GM18909 (cell line): ENCODE data around the gene HLCS.

Source experiments
- ATAC-seq: cut with Tn5 transposase; IDR thresholded peaks from one replicate; pipeline ENCODE4 v1.9.1; 2021; ENCODE audit warnings: mild to moderate bottlenecking; ENCODE audit not compliant: unreplicated experiment, poor library complexity

Gene HLCS

DNA sequence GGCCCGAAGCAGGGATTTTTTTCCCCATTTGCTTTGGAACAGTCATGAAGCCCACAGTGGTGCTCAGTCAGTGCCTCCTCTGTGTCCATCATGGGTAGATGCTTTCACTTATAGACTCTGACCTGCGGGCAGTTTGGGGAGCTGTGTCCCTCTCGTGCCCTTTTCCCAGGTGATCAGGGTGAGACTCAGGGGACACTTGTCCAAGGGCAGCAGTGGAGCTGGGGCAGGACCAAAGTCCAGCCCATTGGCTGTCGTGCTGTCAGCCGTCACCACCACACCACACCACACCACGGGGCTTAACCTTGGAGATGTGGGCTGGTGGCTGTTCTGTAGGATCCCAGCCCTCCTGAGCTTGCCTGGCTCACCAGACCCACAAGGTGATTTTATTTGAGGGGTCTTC lies 232.6 kb downstream of the HLCS start:
- no peak for ATAC-seq

DNA sequence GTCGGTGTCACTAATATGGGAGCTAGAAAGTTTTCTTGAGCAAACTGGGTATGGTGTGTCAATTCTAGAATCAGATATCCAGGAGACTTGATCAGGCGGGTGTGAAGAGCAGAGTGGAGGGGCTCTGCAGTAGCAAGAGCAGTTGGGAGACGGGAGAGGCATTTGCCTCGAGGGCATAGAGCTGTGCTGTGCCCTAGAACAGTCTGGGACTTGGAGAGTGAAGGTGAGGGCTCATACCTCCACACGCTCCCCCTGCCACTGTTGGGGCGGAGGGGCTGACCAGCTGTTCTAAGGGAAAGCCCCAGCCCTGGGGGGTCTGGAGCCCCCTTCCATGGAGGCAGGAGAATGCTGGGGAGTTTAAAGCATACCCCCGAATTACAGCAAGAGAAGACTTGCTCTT lies 233.7 kb downstream of the HLCS start:
- ATAC-seq = no peak

DNA sequence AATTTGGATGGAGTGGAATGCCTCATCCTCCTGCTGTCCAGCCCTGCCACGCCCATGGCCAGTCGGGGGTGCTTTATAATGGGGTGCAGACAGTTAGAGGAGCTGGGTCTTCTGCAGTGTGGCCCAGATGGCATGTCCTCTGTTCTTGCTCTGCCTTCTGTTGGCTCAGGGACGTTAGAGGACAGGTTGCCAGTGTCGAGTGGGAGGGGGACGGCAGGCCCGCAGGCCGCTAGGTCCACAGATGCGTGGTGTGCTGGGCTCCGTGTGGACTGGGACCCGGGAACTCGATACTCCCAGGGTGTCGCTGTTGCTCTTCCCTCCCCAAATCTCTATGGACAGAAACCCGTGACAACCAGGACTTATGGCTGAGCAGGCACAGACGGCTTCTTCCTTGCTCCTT lies 234.3 kb downstream of the HLCS start:
- ATAC-seq = no peak

DNA sequence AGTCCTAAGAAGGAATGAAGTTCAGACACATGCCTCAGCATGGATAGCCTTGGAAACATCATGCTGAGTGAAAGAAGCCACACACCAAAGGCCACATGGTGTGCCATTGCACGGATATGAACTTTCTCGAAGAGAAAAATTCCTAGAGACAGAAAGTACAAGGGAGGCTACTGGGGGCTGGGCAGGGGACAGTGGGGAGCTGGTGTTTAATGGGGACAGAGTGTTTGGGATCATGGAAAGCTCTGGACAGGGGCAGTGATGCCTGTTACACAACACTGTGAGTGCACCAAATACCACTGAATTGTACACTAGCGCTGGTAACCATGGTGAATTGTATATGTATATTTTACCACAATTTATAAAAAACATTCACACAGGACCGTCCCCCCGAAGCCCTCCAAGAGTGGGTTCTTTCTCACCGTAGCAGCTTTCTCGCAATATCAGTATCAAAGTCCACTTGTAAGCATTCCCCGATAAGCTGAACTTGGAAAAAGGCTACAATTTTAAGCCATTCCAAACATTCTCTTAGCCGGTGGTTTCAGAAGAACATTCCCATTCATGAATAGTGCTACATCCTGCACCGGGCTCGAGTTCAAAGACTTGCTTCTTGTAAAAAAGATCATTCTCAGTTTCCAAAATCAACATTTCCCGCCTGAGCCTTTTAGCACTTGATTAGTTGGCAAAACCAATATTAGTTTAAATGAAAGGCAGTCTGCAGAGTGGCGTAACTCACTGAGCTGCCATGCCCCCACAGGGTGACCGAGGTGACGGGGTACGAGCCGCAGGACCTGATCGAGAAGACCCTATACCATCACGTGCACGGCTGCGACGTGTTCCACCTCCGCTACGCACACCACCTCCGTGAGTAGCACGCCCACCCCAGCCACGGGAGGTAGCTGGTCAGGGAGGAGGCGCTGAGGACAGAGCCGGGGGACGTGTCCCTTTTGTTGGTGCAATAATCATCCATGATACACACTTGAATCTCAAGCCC lies 235.9 kb downstream of the HLCS start:
- ATAC-seq = no peak

DNA sequence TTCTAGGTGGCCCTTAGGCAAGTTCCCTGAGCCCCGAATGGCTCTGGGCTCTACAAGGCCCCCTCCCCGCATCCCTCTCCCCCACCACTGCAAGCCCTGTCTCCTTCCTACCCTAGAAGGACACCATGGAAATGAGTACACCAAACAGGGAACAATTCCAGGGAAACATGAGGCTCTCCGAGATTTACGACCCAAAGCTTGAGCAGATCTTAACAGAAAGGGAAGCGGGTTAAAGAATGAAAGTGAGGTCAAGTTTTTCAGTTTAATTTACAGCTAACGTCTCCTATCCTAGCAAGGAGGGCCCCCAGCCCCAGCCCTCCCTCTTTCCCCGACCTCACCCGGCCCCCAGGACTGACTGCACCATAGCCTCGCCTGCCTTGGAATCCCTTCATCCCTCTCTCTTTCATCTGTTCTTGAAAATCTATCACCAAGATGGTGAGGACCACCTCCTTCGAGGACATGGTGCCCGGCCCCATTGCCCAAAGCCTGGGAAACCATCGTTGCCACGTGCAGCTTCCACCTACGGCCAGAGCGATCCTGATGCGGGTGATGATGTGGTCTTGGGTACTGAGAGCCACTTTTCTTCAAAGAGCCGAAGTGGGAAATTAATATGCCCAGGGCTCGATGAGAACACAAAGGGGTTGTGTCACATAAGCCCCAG lies 237.0 kb downstream of the HLCS start:
- ATAC-seq = no peak

DNA sequence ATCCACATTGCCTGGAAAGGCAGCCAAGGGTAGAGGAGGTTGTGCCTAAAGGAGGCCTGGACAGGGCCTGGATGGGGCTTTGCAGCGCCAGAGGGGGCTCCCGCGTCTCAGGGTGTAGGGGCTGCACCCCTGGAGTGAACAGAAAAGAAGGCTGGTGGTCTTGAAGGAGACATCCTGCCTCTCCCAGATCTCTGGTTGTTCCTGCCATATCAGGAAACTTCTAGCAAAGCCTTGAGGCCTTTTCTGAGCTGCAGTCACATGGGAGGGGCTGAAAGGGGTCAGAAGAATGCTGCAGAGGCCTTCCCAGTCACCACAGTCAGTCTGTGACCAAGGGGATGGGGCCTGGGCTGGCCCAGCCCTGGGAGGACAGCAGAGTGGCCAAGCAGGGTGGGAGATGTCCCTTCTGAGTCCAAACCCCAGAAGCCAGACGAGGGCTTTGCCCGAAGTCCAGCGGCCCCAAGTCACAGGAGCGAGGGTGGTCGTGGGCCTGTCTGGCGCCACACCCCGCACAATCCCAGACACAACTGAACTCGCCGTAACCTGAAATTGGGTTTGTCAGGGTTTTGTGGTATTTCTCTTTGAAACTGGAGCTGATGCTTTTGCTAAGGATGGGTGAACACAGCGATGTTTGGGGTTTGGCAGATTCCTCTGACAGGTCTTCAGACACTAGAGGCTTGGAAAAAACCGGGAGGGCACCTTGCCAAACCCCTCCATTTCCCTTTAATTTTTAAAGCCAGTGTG lies 237.9 kb downstream of the HLCS start:
- no peak for ATAC-seq

DNA sequence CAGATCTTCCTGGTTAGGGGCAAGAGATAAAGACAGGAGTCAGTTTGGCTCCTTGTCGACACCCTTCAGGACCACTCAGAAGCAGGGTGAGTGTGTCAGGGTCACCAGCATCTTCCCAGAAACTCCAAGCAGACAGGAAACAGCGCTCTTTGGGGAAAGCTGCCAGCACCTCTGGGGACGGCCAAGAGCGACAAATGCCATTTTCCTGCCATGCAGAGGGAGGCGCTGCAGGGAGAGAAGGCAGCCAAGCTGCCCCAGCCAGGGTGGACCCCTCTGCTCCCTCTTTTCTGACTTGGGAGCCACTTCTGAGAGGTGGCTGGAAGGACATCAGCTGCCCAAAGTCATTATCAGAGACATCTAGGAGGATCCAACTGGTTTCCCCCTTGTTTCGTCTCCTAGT lies 238.6 kb downstream of the HLCS start:
- no peak for ATAC-seq

DNA sequence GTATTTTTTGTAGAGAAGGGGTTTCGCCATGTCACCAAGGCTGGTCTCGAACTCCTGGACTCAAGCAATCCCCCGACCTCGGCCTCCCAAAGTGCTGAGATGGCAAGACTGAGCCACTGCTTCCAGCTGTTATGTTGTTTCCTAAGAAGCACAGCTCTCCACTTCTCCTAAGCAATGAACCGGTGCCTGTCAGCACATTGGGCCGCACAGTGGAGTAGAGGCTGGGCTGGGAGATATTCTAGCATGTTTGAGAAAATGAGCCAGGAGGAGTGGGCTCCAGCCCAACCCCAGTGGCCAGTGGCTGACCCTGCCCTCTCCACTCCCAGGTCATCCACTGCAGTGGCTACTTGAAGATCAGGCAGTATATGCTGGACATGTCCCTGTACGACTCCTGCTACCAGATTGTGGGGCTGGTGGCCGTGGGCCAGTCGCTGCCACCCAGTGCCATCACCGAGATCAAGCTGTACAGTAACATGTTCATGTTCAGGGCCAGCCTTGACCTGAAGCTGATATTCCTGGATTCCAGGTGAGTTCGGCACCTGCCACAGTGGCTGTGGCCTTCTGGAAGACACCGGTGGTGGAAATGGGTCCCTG lies 240.6 kb downstream of the HLCS start:
- ATAC-seq = no peak

DNA sequence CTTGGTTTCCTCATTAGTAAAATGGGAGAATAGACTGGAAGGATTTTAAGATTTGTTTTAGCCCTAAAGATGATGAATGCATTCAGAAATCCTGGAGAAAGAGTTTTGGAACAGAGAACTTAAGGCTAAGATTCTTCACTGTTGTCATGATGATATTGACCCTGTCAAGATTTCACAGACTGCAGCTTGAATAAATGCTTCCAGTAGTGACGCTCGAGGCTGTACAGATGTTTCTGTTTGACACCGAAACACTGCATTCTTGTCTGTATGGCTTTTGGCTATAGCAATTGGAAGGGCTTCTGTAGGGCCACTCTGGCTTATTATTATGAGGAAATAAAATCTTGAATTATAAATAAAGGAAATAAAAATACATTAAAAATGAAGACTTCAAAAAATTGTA lies 241.8 kb downstream of the HLCS start:
- no peak for ATAC-seq

DNA sequence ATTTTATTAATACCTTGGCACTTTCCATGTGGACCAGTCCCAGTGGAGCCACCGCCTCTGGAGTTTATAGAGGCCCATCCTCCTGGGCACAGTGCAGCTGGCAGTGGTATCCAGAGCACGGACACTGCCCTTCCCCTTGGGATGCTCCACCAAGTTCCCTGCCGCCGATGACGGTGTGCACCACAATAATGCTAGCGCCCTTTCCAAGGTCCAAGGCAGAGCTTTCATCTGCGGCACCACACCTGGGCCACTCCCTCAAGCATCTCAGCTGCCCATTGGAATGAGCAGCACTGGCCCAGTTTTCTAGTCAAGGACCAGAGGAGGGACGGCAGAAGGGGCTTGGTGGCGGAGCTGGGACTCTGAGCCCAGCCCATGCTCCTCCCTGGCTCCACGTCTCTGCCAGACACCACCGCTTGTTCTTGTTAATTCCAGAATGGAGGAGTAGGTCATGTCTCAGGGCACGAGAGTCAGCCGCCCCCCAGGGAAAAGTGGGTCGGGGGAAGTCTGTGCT lies 243.0 kb downstream of the HLCS start:
- no peak for ATAC-seq

DNA sequence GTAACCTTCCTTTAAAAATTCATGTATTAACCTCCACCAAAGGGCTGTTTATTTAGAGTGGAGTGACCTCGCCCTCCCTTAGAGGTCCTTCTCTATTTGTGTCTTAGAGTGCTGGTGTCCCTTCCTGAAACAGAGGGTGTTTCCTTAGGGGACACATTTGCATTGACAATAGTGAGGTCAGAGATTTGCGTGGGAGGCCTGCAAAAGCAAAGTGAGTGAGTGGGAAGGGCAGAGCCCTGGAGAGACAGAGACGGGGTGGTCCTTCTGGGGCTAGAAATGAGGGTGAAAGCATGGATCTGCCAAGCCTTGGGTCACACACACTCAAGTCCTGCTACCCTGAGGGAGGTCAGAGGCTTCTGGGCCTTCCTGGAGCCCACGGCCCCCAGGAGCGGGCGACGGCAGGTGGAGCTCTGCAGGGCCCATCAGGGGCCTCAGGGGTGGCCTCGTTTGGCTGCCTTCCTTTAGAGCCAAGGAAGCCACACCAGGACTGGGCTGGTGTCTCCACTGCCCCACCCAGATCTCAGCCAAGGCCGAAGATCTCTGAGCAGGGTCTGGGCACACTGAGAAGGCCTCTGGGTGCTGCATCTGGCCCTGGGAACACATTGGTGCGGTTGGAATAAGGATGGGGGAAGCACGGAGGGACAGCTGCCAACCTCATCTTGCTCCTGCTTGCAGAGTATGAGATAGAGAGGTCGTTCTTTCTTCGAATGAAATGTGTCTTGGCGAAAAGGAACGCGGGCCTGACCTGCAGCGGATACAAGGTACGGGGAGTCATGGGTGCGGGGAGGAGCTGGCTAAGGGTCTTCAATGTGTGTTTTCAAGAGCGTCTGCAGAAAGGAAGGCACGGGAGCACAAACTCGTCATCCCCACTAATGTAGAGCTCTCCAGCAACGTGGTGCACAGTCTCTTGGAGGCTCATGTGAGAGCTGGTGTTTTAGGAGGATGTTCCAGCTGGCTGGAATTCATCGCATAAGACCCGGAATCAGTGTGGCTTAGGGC lies 243.8 kb downstream of the HLCS start:
- no peak for ATAC-seq

DNA sequence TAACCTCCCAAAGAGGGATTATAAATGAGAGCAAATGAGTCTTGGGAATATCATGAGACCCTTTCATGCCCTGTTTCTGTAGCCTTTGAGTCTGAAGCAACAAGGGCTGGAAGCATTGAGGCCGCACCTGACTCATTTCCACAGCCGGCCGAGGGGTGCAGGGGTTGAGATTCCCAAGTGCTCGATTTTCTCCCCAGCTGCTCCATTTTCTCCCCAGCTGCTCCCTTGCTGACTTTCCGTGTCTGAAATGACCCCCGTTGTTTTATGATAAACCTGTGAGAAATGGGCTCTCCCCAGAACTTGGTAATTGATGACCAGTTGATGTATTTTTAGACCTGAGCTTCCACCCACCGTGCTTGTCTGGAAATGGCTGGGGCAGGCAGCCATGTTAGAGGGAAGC lies 244.7 kb downstream of the HLCS start:
- no peak for ATAC-seq

DNA sequence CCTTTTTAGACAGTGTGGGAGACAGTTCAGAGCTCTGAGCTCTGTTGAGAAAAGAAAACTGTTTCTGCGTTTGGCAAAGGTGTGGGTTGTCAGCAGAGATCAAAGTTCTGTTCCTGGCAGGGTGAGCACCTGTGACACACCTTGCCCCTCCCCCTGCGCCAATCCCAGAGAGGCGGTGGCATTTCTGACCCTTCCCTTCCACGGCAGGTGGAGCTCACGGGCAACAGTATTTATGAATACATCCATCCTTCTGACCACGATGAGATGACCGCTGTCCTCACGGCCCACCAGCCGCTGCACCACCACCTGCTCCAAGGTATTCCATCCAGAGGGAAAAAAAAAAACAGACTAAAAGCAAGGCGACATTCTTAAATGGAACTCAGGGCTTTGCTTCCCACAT lies 246.9 kb downstream of the HLCS start:
- ATAC-seq = no peak

DNA sequence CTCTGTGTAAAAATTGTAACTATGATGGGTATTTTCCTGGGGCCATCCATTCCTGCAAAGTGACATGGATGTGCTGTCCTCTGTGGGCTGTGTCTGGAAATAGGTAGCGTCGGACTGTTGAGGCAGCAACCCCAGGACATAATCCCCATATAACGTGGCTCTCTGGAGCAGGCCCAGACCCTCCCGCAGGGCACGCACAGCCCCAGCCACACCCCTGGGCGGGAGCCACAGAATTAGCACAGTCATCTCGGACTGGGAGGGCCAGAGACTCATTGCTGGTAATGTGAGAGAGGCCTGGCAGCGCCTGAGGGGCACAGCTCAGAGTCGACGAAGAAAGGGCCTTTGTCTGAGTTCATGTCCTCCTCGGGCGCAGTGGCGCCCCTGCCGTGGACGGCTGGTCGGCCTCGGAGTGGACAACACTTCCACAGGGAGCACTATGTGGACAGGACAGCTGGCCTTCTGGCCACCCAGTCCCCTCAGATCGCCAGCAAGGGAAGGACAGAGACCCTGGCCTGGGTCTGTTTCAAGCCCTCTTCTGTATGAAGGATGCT lies 247.4 kb downstream of the HLCS start:
- ATAC-seq = no peak

DNA sequence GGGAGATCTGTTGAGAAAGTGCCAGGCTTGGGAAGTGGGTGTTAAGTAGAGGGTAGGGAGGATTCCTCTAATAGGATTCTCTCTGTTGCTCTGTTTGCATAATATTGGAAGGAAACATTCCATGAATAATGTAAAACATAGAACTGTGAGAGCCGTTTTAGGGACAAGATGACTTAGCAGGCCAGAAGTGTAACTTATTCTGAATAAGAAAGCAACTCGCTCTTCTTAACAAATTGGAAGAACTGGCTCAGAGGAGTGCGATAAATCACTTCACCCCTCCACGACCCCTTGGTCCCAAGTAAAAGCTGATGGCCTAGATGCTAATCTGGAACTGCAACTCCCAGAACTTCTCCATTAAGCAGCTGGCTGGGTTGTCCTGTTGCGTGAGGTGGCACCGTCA lies 248.5 kb downstream of the HLCS start:
- no peak for ATAC-seq

DNA sequence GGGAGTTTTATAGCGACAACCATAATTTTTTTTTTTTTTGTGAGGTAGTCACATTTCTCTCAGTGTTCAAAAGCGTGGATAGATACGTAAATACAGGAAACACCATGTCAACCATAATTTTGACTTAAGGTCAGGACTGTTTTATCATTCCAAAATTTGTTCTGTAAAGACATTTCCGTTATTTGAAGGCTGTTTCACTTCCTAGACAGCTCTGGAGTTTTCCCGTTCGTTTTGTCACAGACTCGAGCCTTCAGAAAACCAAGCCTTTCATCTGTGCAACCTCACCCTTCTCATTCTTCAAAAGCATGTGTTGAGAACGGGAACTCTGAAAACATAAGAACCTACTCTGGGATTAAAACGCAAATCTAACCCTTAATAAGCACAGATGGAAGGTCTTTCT lies 249.6 kb downstream of the HLCS start:
- no peak for ATAC-seq

DNA sequence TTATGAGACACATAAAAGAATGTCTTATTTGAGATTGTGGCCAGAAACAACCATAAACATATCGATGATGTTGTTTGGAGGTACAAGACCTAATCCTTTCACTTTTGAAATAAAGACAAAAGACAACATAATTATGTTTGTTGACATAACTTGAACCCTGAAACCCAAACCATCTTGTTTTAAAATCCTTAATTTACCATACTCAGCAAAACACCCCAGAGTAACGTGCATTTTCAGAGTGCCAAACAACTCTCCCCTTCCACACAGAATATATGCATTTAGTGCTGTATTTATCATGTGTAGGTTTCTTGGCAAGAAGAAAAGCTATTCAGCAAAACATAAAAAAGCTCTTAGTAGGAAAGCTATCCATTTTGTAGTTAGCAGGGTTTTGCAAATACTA lies 250.1 kb downstream of the HLCS start:
- no peak for ATAC-seq

DNA sequence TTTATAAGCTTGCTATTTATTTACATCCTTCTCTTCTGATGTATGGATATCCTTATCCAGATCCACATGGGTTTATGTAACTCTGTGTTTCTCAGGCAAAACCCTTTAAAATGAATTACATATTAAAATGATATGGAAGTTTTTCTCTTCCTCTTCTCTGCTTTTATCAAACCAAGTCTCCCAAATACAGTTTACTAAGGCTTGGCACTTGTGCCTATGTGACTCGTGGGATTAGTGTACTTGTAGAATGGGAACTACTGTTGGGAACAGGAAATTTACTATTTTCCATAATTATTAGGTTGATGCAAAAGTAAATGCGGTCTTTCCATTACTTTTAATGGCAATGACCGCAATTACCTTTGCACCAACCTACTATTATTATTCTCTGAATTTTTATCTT lies 252.7 kb downstream of the HLCS start:
- ATAC-seq = no peak

DNA sequence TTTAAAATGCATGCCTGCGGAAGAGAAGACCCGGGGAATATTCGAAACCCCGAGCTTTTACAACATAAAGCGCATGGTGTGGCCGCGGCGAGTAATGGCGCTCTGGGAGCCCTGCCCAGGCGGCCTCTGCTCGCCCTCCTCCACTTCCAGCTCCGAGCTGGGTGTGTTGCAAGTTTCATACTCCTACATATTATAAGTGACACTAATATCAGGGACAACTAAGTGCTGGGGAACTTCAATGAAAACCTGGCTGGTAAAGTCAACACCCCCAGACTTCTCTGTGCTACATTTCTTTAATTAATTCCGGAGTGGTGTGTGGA lies 255.8 kb downstream of the HLCS start:
- ATAC-seq = no peak
